ENCODE results near the gene PAX7.

The PAX7 gene

DNA sequence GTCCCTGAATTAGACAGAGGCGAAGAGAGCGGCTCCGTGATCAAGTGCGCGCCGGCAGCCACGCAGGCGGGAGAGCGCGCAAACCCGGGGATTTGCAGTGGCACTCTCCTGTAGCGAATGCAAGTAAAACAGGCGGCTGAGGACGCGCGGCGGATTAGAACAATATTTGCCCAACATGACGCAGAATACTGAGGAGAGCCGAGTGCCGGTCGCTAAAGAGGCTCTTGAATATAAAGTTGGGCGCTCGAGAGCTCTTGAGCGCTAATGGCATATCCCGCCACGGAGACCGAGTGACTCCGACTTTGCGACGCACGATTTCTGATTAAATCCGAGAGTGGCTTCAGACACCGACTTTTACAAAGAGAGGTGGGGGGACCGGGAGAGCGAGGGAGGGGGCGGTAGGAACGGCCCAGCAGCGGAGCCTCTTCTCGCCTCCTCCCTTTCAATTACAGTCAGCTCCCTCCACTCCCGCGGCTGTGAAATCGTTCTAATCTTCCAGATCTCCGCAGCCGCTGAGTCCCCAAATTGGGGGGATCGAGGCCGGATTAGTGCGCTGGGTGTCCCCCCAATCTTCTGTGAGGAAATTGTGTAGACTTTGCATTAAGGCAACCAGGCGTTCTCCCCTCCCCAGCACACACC lies 2.3 kb downstream of the PAX7 start:
- 8% methylated on average over 36 of the region's 48 CpGs for WGBS (ENCODE audit: insufficient coverage)
- POLR2A ChIA-PET, result no interaction called here
- H3K4me1 ChIP-seq (ENCODE audit: control extremely low read depth in 1 of 4, control insufficient read depth in 4 of 4, insufficient read depth in 4 of 4, low read length in 3 of 4), result peaks cover 0 to 10% (median 3%) of the 10 kb centered on the region in 4 experiments

DNA sequence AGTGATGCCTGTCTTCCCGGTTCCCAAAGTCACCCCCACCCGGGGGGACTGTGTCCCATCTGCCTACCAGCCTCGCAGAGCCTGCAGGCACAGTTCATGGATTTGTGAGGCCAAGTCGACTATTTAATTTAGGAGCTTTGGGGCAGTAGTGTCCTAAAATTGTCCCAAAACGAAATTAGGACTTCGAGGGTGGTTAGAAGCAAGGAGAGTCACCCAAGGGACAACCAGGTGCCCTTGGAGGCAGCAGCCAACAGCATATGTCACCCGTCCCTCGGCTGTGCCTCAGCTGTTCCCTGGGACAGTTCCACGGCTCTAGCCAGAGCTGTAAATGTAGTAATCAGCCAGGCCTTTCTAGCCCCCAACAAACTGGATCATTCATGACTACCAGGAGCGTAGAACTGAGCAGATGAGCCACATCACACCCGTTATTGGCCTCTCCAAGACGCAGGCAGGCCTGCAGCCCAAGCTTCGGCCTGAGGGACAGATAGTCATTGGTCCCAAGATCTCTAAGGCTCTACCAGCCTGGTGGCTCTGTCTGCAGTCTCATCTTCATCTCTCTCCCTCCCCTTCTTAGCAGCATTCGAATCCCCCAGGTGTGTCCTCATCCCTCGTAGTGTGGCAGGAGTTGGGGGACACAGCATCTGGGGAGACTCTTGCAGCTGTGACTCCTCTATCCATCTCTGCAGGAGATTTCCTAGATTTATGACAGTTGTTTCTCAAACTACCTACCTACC lies 2.9 kb downstream of the PAX7 start:
- ChIA-PET POLR2A (no interaction called here), CTCF (no interaction called here)
- no peaks in the 10 kb centered on the region for H3K9me3 ChIP-seq (ENCODE audit: control extremely low read depth in 1 of 5, control insufficient read depth in 4 of 5, insufficient read depth in 2 of 5, low read depth in 1 of 5, low read length in 4 of 5)
- peaks cover 0 to 10% (median 3%) of the 10 kb centered on the region in 4 experiments for H3K4me1 ChIP-seq (ENCODE audit: control extremely low read depth in 1 of 4, control insufficient read depth in 4 of 4, insufficient read depth in 4 of 4, low read length in 3 of 4)
- no peak overlapping the region for H3K27ac ChIP-seq (ENCODE audit: insufficient read depth in 1 of 2, low read depth in 1 of 2, low read length in 2 of 2, poor library complexity in 1 of 2, severe bottlenecking in 2 of 2)
- peaks cover 9 to 99% (median 67%) of the 10 kb centered on the region in 5 experiments for H3K27me3 ChIP-seq (replicated peaks in 2 of 5; ENCODE audit: control insufficient read depth in 4 of 5, insufficient read depth in 5 of 5, low read length in 4 of 5)
- no peak overlapping the region for H3K4me3 ChIP-seq (ENCODE audit: control insufficient read depth in 1 of 7, extremely low read depth in 1 of 7, insufficient read depth in 4 of 7, low read depth in 2 of 7, low read length in 6 of 7)
- 9% methylated on average over 11 of the region's 15 CpGs for WGBS (ENCODE audit: insufficient coverage)
- DNase-seq, result no peak
- no peaks in the 10 kb centered on the region for H3K36me3 ChIP-seq (ENCODE audit: control insufficient read depth in 4 of 4, insufficient read depth in 4 of 4, low read length in 3 of 4)

More for the DNA sequence above, 2.3 kb downstream of the PAX7 start:
- no peak overlapping the region for H3K4me3 ChIP-seq (ENCODE audit: control insufficient read depth in 1 of 7, extremely low read depth in 1 of 7, insufficient read depth in 4 of 7, low read depth in 2 of 7, low read length in 6 of 7)
- no peaks in the 10 kb centered on the region for H3K9me3 ChIP-seq (ENCODE audit: control extremely low read depth in 1 of 5, control insufficient read depth in 4 of 5, insufficient read depth in 2 of 5, low read depth in 1 of 5, low read length in 4 of 5)
- H3K27ac ChIP-seq (ENCODE audit: insufficient read depth in 1 of 2, low read depth in 1 of 2, low read length in 2 of 2, poor library complexity in 1 of 2, severe bottlenecking in 2 of 2), result no peak overlapping the region
- H3K36me3 ChIP-seq (ENCODE audit: control insufficient read depth in 4 of 4, insufficient read depth in 4 of 4, low read length in 3 of 4), result no peaks in the 10 kb centered on the region
- H3K27me3 ChIP-seq (replicated peaks in 2 of 5; ENCODE audit: control insufficient read depth in 4 of 5, insufficient read depth in 5 of 5, low read length in 4 of 5), result peaks cover 9 to 99% (median 66%) of the 10 kb centered on the region in 5 experiments
- CTCF ChIA-PET, result no interaction called here
- peak in 2 of 3 donors; percentile 29 to 36 for DNase-seq

DNA sequence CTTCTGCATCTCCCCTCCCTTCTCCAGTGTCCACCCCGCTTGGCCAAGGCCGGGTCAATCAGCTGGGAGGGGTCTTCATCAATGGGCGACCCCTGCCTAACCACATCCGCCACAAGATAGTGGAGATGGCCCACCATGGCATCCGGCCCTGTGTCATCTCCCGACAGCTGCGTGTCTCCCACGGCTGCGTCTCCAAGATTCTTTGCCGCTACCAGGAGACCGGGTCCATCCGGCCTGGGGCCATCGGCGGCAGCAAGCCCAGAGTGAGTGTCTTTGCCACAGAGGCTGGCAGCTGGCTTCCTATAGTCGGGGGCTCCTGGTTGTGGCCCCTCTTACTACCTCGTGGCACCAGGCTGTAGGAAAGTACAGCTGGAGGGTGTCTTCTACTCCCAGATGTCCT lies 3.6 kb downstream of the PAX7 start:
- Histone ChIP-seq H3K27ac (ENCODE audit: insufficient read depth in 1 of 2, low read depth in 1 of 2, low read length in 2 of 2, poor library complexity in 1 of 2, severe bottlenecking in 2 of 2) (no peak overlapping the region), H3K4me1 (ENCODE audit: control extremely low read depth in 1 of 4, control insufficient read depth in 4 of 4, insufficient read depth in 4 of 4, low read length in 3 of 4) (peaks cover 0 to 10% (median 3%) of the 10 kb centered on the region in 4 experiments), H3K9me3 (ENCODE audit: control extremely low read depth in 1 of 5, control insufficient read depth in 4 of 5, insufficient read depth in 2 of 5, low read depth in 1 of 5, low read length in 4 of 5) (no peaks in the 10 kb centered on the region), H3K4me3 (ENCODE audit: control insufficient read depth in 1 of 7, extremely low read depth in 1 of 7, insufficient read depth in 4 of 7, low read depth in 2 of 7, low read length in 6 of 7) (no peak overlapping the region), H3K27me3 (replicated peaks in 2 of 5; ENCODE audit: control insufficient read depth in 4 of 5, insufficient read depth in 5 of 5, low read length in 4 of 5) (peaks cover 16 to 99% (median 68%) of the 10 kb centered on the region in 5 experiments), H3K36me3 (ENCODE audit: control insufficient read depth in 4 of 4, insufficient read depth in 4 of 4, low read length in 3 of 4) (no peaks in the 10 kb centered on the region)
- ChIA-PET POLR2A (no interaction called here), CTCF (no interaction called here)
- 2% methylated on average over 16 of the region's 16 CpGs for WGBS (ENCODE audit: insufficient coverage)
- DNase-seq, result no peak

DNA sequence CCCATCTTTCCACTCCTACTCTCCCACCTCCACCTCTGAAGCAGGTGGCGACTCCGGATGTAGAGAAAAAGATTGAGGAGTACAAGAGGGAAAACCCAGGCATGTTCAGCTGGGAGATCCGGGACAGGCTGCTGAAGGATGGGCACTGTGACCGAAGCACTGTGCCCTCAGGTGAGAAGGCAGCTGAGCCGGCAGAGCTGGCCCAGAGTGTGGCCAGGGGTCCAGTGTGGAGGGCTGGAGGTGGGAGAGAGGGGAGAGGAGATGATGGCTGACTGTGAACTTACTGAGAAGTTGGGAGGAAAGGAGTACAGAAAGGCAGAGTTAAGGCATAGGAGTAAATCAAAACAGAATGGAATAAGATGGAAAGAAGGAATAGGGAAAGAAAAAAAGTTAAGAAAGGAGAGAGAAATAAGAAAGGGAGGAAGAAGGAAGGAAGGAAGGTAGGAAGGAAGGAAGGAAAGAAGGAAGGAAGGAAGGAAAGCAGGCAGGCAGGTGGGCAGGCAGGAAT lies 4.5 kb downstream of the PAX7 start:
- POLR2A ChIA-PET, result no interaction called here

DNA sequence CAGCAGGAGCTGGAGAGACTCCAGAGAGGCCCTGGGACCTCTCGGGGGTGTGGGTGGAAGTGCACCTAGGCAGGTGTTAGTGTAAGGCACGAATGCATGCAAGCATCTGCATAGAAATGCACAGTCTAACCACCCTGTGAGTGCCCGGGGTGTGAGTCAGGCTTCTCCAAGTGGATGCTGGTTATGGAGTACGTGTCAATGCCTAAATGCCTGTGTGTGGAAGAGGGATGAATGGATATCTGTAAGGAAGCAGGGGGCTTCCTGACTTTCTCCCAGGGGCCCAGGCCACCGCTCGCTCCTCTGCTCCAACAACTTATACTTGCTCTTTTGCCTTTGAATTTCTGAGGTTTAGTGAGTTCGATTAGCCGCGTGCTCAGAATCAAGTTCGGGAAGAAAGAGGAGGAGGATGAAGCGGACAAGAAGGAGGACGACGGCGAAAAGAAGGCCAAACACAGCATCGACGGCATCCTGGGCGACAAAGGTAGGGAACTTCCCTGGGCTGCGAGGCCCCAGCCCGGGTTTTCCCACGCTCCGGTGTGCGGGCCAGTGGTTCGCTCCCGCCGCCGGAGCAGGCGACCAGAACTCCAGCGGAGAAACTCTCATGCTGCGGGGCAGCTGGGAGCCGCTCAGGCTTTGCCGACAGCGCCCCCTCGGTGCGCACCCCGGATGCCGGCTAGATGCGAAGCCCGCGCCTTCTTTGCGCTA lies 5.4 kb downstream of the PAX7 start:
- POLR2A ChIA-PET, result no interaction called here
- Histone ChIP-seq H3K27me3 (replicated peaks in 2 of 5; ENCODE audit: control insufficient read depth in 4 of 5, insufficient read depth in 5 of 5, low read length in 4 of 5) (peaks cover 14 to 99% (median 60%) of the 10 kb centered on the region in 5 experiments), H3K36me3 (ENCODE audit: control insufficient read depth in 4 of 4, insufficient read depth in 4 of 4, low read length in 3 of 4) (no peaks in the 10 kb centered on the region), H3K4me1 (ENCODE audit: control extremely low read depth in 1 of 4, control insufficient read depth in 4 of 4, insufficient read depth in 4 of 4, low read length in 3 of 4) (peaks cover 0 to 5% (median under 1%) of the 10 kb centered on the region in 4 experiments), H3K9me3 (ENCODE audit: control extremely low read depth in 1 of 5, control insufficient read depth in 4 of 5, insufficient read depth in 2 of 5, low read depth in 1 of 5, low read length in 4 of 5) (no peaks in the 10 kb centered on the region), H3K4me3 (ENCODE audit: control insufficient read depth in 1 of 7, extremely low read depth in 1 of 7, insufficient read depth in 4 of 7, low read depth in 2 of 7, low read length in 6 of 7) (no peak overlapping the region), H3K27ac (ENCODE audit: insufficient read depth in 1 of 2, low read depth in 1 of 2, low read length in 2 of 2, poor library complexity in 1 of 2, severe bottlenecking in 2 of 2) (no peak overlapping the region)
- WGBS (ENCODE audit: insufficient coverage), result 5% methylated on average over 38 of the region's 40 CpGs
- CTCF ChIA-PET, result no interaction called here
- no peak for DNase-seq

More for the DNA sequence above, 4.5 kb downstream of the PAX7 start:
- H3K27me3 ChIP-seq (replicated peaks in 2 of 5; ENCODE audit: control insufficient read depth in 4 of 5, insufficient read depth in 5 of 5, low read length in 4 of 5), result peaks cover 15 to 99% (median 65%) of the 10 kb centered on the region in 5 experiments
- no peaks in the 10 kb centered on the region for H3K9me3 ChIP-seq (ENCODE audit: control extremely low read depth in 1 of 5, control insufficient read depth in 4 of 5, insufficient read depth in 2 of 5, low read depth in 1 of 5, low read length in 4 of 5)
- no peak for DNase-seq
- H3K27ac ChIP-seq (ENCODE audit: insufficient read depth in 1 of 2, low read depth in 1 of 2, low read length in 2 of 2, poor library complexity in 1 of 2, severe bottlenecking in 2 of 2), result no peak overlapping the region
- WGBS (ENCODE audit: insufficient coverage), result 4% methylated on average over 3 of the region's 5 CpGs
- peaks cover 0 to 10% (median 3%) of the 10 kb centered on the region in 4 experiments for H3K4me1 ChIP-seq (ENCODE audit: control extremely low read depth in 1 of 4, control insufficient read depth in 4 of 4, insufficient read depth in 4 of 4, low read length in 3 of 4)
- H3K36me3 ChIP-seq (ENCODE audit: control insufficient read depth in 4 of 4, insufficient read depth in 4 of 4, low read length in 3 of 4), result no peaks in the 10 kb centered on the region
- H3K4me3 ChIP-seq (ENCODE audit: control insufficient read depth in 1 of 7, extremely low read depth in 1 of 7, insufficient read depth in 4 of 7, low read depth in 2 of 7, low read length in 6 of 7), result no peak overlapping the region
- CTCF ChIA-PET, result no interaction called here

DNA sequence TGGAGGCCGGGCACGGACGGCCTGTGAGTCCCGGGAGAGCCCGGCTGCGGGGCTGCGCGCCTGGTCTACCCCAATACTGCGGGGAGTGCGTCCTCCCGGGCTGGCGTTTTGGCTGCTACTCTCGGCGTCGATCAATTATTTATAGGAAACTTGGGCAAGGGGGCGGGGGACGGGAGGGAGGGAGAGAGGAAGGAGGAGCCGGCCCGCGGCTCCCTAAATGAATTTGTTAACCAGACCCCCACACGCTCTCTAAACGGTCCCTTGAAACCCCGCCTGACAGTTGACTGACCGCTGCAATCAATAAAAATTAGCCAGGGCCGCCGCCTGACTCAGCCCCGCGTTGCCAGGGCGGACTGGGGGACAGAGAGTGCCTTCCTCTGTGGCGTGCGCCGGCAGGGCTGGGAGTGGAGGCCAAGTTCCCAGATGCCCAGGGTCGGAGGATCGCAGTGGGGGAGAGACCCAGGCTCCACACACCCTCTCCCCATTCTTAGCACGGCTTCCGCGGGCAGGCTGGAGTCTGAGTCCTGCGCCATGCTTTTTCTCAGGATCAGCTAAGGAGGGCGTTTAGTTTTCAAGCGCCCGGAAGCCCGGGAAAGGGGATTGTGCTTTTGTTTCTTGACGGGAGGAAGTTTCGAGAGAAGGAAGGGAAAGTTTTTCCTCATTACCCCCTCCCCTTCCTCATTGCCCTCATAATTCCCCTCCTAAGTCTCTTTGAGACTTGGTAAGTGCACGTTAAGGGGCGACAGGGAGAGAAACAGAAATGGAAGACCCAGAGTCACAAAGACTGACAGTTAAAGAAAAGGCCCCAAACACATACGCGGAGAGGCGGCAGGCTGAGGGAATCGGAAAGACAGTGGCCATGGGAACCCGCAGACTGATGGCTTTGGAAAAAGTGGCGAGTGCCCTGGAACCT lies 6.2 kb downstream of the PAX7 start:
- 2% methylated on average over 11 of the region's 52 CpGs for WGBS (ENCODE audit: insufficient coverage)
- peaks cover 14 to 99% (median 63%) of the 10 kb centered on the region in 5 experiments for H3K27me3 ChIP-seq (replicated peaks in 2 of 5; ENCODE audit: control insufficient read depth in 4 of 5, insufficient read depth in 5 of 5, low read length in 4 of 5)
- no peak for DNase-seq

More for the DNA sequence above, 6.2 kb downstream of the PAX7 start:
- no peak overlapping the region for H3K27ac ChIP-seq (ENCODE audit: insufficient read depth in 1 of 2, low read depth in 1 of 2, low read length in 2 of 2, poor library complexity in 1 of 2, severe bottlenecking in 2 of 2)
- POLR2A ChIA-PET, result no interaction called here
- H3K4me1 ChIP-seq (ENCODE audit: control extremely low read depth in 1 of 4, control insufficient read depth in 4 of 4, insufficient read depth in 4 of 4, low read length in 3 of 4), result no peaks in the 10 kb centered on the region
- H3K4me3 ChIP-seq (ENCODE audit: control insufficient read depth in 1 of 7, extremely low read depth in 1 of 7, insufficient read depth in 4 of 7, low read depth in 2 of 7, low read length in 6 of 7), result no peak overlapping the region
- no peaks in the 10 kb centered on the region for H3K36me3 ChIP-seq (ENCODE audit: control insufficient read depth in 4 of 4, insufficient read depth in 4 of 4, low read length in 3 of 4)
- H3K9me3 ChIP-seq (ENCODE audit: control extremely low read depth in 1 of 5, control insufficient read depth in 4 of 5, insufficient read depth in 2 of 5, low read depth in 1 of 5, low read length in 4 of 5), result no peaks in the 10 kb centered on the region
- CTCF ChIA-PET, result no interaction called here

Data from common myeloid progenitor, CD34-positive (primary cell).